Thymus (tissue), 11 donors: Measurements from ENCODE around the gene MFAP4. TPM values are rescaled to one million over a fixed set of nuclear protein-coding genes. Genes with fewer than 3 reads are reported as not detected.

Experiments
- DNase-seq, 9 donors: peaks; one replicate each; pipeline ENCODE4 v3.0.0-alpha.2; 2013; ENCODE audit warnings: low spot score in 9 of 9, low read depth in 6 of 9, missing footprints in 1 of 9
- H3K27ac ChIP-seq, 2 donors: one replicate each; pipeline ENCODE4 v1.5.1; 2013; ENCODE audit warnings: control low read depth in 1 of 2, low read depth in 1 of 2, low read length in 1 of 2, mild to moderate bottlenecking in 1 of 2, moderate library complexity in 1 of 2
- H3K27me3 ChIP-seq, 2 donors: one replicate each; pipeline ENCODE4 v1.5.1; 2013; ENCODE audit warnings: low read length in 1 of 2; ENCODE audit not compliant: control insufficient read depth in 2 of 2, insufficient read depth in 1 of 2
- H3K36me3 ChIP-seq, 2 donors: one replicate each; pipeline ENCODE4 v1.5.1; 2013; ENCODE audit warnings: low read length in 1 of 2, mild to moderate bottlenecking in 1 of 2, moderate library complexity in 1 of 2; ENCODE audit not compliant: control insufficient read depth in 2 of 2, insufficient read depth in 2 of 2
- H3K4me1 ChIP-seq, 2 donors: one replicate each; pipeline ENCODE4 v1.5.1; 2013; ENCODE audit warnings: low read length in 2 of 2; ENCODE audit not compliant: control insufficient read depth in 2 of 2, insufficient read depth in 2 of 2
- H3K4me3 ChIP-seq, 2 donors: one replicate each; pipeline ENCODE4 v1.5.1; 2013; ENCODE audit warnings: low read length in 2 of 2, control low read depth in 1 of 2, mild to moderate bottlenecking in 1 of 2
- H3K9me3 ChIP-seq, 2 donors: one replicate each; pipeline ENCODE4 v1.5.1; 2013; ENCODE audit warnings: low read length in 1 of 2, mild to moderate bottlenecking in 1 of 2; ENCODE audit not compliant: control insufficient read depth in 2 of 2, insufficient read depth in 1 of 2
- WGBS: extraction: QIAGEN DNeasy Blood & Tissue Kit; methylation state at CpG from one replicate; pipeline ENCODE4 v1.1.7; 2013; 5-methylcytosine and 5-hydroxymethylcytosine counted together
- polyA plus RNA-seq: library from polyadenylated mRNA; stranded (reverse); fragments of 200-250 nt; gene quantifications from one replicate; pipeline ENCODE4 v1.2.3, GENCODE V29; 2013
- total RNA-seq: library from RNA; stranded (reverse); fragments of 120-200 nt; gene quantifications from one replicate; pipeline ENCODE4 v1.2.4, GENCODE V29; 2013
- donor health status: healthy.

The MFAP4 gene
- total and polyA plus RNA-seq, 2 donors = 10.2 to 21.4 TPM

- no peak for DNase-seq
- H3K9me3 ChIP-seq = no peaks in the 10 kb centered on the region
- peaks cover 0 to 8% of the 10 kb centered on the region in 2 donors for H3K27me3 ChIP-seq
- WGBS = 24% methylated on average over 7 of the region's 7 CpGs
- no peaks in the 10 kb centered on the region for H3K36me3 ChIP-seq
- peaks cover 0 to 12% of the 10 kb centered on the region in 2 donors for H3K4me1 ChIP-seq
- no peak overlapping the region for H3K27ac ChIP-seq
- no peak overlapping the region for H3K4me3 ChIP-seq
Measured at GRCh38 chr17:19370493-19370960, 16.5 kb downstream of the MFAP4 start.

DNA sequence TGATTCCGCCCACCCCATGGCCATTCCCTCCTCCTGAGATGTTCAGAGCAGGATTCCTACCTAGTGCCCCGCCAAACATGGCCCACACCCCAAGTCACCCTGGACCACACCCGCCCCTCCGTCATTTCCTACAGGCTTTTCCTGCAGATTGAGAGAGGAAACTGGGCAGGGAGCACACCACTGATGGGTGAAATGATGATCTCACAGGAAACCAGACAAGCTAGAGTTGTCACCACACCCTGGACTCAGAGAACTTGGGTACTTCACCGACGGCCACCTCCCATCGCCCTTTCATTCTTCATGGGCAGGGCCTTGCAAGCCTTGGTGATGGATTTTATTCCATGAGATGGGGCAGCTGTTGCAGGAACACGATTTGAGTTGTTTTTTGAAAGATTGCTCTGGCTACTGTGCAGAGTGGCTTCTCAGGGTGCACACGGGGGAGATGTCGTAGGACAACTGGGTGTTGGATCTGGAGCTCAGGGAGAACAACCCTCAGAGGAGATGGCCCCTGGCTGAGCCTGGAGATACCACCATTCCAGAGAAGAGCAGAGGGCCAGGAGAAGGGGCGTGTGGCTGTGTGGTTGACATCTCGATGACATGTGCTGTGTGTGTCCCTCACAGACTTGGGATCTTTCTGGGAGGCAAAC lies 17.0 kb downstream of the MFAP4 start:
- Histone ChIP-seq H3K27me3 (peaks cover 0 to 10% of the 10 kb centered on the region in 2 donors), H3K4me1 (peaks cover 0 to 12% of the 10 kb centered on the region in 2 donors), H3K36me3 (no peaks in the 10 kb centered on the region), H3K9me3 (no peaks in the 10 kb centered on the region), H3K27ac (no peak overlapping the region), H3K4me3 (no peak overlapping the region)
- WGBS = 79% methylated on average over 12 of the region's 12 CpGs
- no peak for DNase-seq

GRCh38 chr17:19369107-19369778 lies 17.7 kb downstream of the MFAP4 start:
- WGBS = 97% methylated on average over 16 of the region's 16 CpGs
- Histone ChIP-seq H3K36me3 (no peaks in the 10 kb centered on the region), H3K27me3 (peaks cover 0 to 12% of the 10 kb centered on the region in 2 donors), H3K4me1 (peaks cover 0 to 12% of the 10 kb centered on the region in 2 donors), H3K27ac (no peak overlapping the region), H3K4me3 (no peak overlapping the region), H3K9me3 (no peaks in the 10 kb centered on the region)
- no peak for DNase-seq

DNA sequence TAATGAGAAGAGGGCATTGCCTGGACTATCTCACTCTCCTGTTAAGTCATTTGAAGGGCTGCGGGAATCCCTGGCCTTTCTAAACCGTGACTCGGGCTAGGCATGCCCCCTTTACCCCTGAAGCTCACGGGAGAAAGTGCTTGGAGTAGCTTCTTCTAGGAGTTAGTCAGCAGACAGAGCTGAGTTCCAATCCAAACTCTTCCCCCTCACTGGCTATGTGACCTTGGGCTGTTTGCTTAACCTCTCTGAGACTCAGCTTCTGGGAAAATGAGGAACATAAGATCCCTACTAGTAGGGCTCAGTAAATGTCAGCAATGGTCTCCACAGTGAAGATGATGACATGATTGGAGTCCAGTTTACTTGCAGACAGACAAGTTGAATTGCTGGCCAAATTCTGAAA lies 18.8 kb downstream of the MFAP4 start:
- H3K27me3 ChIP-seq = peaks cover 3 to 18% of the 10 kb centered on the region in 2 donors
- no peak overlapping the region for H3K27ac ChIP-seq
- WGBS = 97% methylated on average over 4 of the region's 4 CpGs
- no peak overlapping the region for H3K4me3 ChIP-seq
- H3K4me1 ChIP-seq = peaks cover 0 to 19% of the 10 kb centered on the region in 2 donors
- no peaks in the 10 kb centered on the region for H3K9me3 ChIP-seq
- no peaks in the 10 kb centered on the region for H3K36me3 ChIP-seq
- DNase-seq = no peak

- DNase-seq = no peak
- H3K4me3 ChIP-seq = no peak overlapping the region
- peaks cover 4 to 22% of the 10 kb centered on the region in 2 donors for H3K4me1 ChIP-seq
- H3K27ac ChIP-seq = no peak overlapping the region
- H3K9me3 ChIP-seq = no peaks in the 10 kb centered on the region
- no peaks in the 10 kb centered on the region for H3K36me3 ChIP-seq
- peaks cover 10 to 29% of the 10 kb centered on the region in 2 donors for H3K27me3 ChIP-seq
- WGBS = 92% methylated on average over 5 of the region's 5 CpGs
Measured at GRCh38 chr17:19366637-19366972, 20.4 kb downstream of the MFAP4 start.

DNA sequence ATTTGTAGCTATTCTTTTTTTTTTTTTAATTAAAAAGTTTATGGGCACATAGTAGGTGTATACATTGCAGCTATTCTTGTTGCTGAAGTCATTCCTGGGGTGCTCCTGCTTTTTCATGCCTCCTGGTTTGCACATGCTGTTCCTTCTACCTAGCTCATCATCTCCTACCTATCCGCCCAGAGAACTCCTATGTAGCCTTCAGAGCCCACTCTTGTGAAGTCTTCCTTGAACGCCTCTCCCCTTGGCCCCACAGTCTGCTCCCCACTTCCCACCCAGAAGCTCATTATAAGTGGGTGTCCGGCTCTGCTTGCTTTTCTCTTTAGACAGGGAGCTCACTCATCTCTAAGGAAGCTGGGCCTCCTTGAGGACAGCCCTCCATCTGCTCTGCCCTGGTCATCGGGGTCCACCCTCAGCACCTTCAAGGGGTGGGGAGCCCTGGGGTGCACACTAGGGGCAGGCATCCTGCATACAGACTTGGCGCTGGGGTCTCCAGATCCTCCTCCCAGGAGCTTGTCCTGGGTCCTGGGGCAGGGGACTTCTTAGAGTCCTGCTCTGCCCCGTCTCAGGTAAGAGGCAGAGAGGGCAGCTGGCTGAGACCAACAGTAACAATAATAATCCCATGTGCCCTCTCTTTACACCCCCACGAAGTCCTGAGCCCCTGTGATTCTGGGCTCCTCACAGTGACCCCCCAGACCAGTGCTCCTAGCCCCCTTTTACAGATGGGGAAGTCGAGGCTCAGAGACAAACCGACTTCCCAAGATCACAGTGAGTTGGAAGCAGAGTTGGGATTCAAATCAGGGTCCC lies 21.0 kb downstream of the MFAP4 start:
- no peak for DNase-seq
- Histone ChIP-seq H3K27ac (no peak overlapping the region), H3K36me3 (no peaks in the 10 kb centered on the region), H3K4me1 (peaks cover 4 to 21% of the 10 kb centered on the region in 2 donors), H3K27me3 (peaks cover 11 to 34% of the 10 kb centered on the region in 2 donors), H3K4me3 (no peak overlapping the region), H3K9me3 (no peaks in the 10 kb centered on the region)
- 91% methylated on average over 9 of the region's 9 CpGs for WGBS

DNA sequence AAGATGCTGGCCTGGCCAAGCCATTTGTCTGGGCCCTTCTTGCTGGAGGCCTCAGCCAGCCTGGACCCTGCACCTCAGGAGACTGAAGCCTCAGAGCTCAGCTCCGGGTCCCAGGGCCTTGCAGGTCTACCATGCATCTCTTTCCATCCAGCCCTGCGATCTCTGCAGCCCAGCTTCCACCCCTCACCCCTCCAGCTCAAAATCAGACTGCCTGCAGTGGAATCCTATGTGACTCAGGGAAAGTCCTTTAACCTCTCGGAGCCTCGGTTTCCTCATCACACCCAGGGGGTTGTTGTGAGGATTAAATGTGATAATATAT lies 21.5 kb downstream of the MFAP4 start:
- 97% methylated on average over 4 of the region's 4 CpGs for WGBS
- Histone ChIP-seq H3K36me3 (no peaks in the 10 kb centered on the region), H3K9me3 (no peaks in the 10 kb centered on the region), H3K4me3 (no peak overlapping the region), H3K27ac (no peak overlapping the region), H3K27me3 (peaks cover 11 to 33% of the 10 kb centered on the region in 2 donors), H3K4me1 (peaks cover 4 to 17% of the 10 kb centered on the region in 2 donors)
- DNase-seq = no peak

DNA sequence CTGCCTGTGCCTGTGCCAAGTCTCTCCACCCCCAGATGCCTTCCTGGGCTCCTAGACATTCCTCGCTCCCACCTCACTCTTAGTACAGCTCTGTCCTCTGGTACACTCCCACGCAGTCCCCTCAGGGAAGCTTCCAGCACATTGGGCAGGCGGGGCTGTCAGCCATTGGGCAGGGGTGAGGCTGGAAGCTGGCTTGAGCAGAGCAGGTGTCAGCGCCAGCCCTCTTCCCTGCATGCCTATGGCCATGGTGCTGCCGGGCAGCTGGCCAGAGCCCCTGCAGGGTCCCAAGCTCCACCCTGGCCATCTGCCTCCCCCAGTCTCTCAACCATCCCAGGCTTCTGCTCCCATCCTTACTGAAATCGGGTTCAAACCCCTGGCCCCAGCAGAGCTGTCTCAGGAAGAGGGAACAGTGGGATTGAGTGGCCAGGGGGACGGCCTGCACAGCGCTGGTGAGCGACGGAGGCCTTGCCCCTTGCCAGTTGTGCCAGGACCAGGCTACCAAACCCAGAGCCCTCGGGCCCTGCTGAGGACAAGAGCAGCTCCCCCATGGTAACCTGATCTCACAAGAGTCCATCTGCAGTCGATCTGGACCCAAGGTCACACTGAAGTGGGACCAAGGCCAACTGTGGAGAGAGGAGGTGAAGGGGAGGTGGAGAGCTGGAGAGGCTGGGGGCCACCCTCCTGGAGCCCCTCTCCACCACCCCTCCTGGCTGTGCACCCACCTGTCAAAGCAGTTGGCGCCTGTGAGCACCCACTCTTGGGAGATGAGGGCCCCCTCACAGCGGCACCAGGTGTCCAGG lies 22.1 kb downstream of the MFAP4 start:
- Histone ChIP-seq H3K27me3 (peaks cover 11 to 38% of the 10 kb centered on the region in 2 donors), H3K36me3 (no peaks in the 10 kb centered on the region), H3K9me3 (no peaks in the 10 kb centered on the region), H3K4me3 (no peak overlapping the region), H3K4me1 (peaks cover 4 to 17% of the 10 kb centered on the region in 2 donors), H3K27ac (no peak overlapping the region)
- no peak for DNase-seq
- 93% methylated on average over 14 of the region's 14 CpGs for WGBS
